PC-3 (cell line): ENCODE measurements around the gene SERPINB5. TPM values are rescaled to one million over a fixed set of nuclear protein-coding genes. Genes with fewer than 3 reads are reported as not detected.

Experiments
- ATAC-seq: fragments of 200-7000 bp; cut with Tn5 transposase; 2 replicates; pipeline ENCODE4 v1.9.1; 2020; ENCODE audit warnings: mild to moderate bottlenecking, moderate library complexity
- BruUV-seq: library from RNA; stranded (reverse); fragments of 400-500 nt; replicated peaks from 2 replicates; lab custom pipeline; 2021; lab: Mats Ljungman, UMichigan
- CTCF ChIA-PET: fragments of 300-600 bp; sonication (Branson Sonifier 250); formaldehyde crosslinking; loops from one replicate; lab custom pipeline; 2022; ENCODE audit warnings: antibody characterized with exemption; lab: Charles Lee
- POLR2A ChIA-PET: fragments of 300-600 bp; sonication (Branson Sonifier 250); formaldehyde crosslinking; loops from one replicate; lab custom pipeline; 2022; ENCODE audit warnings: antibody characterized with exemption; ENCODE audit not compliant: unreplicated experiment; lab: Charles Lee
- DNase-seq: peaks from one replicate; pipeline ENCODE4 v3.0.0-alpha.2; 2015
- H2AFZ ChIP-seq: fragments of 300-600 bp; sonication (generic); 2 replicates; pipeline ENCODE4 v1.6.0; 2016; ENCODE audit warnings: antibody characterized with exemption, low read length
- H3F3A ChIP-seq: fragments of 300-600 bp; sonication (generic); one replicate; pipeline ENCODE4 v1.6.0; 2017; ENCODE audit warnings: antibody characterized with exemption, low read length, control low read depth, mild to moderate bottlenecking; ENCODE audit not compliant: unreplicated experiment
- H3K27ac ChIP-seq: fragments of 300-600 bp; sonication (generic); 2 replicates; pipeline ENCODE4 v1.5.1; 2016; ENCODE audit warnings: mild to moderate bottlenecking, low read length
- H3K27me3 ChIP-seq: fragments of 300-600 bp; sonication (generic); 2 replicates; pipeline ENCODE4 v1.6.1; 2016; ENCODE audit warnings: low read length, mixed read lengths
- H3K36me3 ChIP-seq: fragments of 300-600 bp; sonication (generic); 2 replicates; pipeline ENCODE4 v1.6.1; 2016; ENCODE audit warnings: low read depth, mixed run types, low read length, mixed read lengths
- H3K4me1 ChIP-seq: fragments of 300-600 bp; sonication (generic); 2 replicates; pipeline ENCODE4 v1.5.1; 2016; ENCODE audit warnings: low read length; ENCODE audit not compliant: insufficient read depth
- H3K4me2 ChIP-seq: fragments of 300-600 bp; sonication (generic); 2 replicates; pipeline ENCODE4 v1.6.0; 2016; ENCODE audit warnings: low read length
- H3K4me3 ChIP-seq: fragments of 300-600 bp; sonication (generic); 2 replicates; pipeline ENCODE4 v1.5.1; 2016; ENCODE audit warnings: mild to moderate bottlenecking, low read length, mixed read lengths
- H3K79me2 ChIP-seq: fragments of 300-600 bp; sonication (generic); 2 replicates; pipeline ENCODE4 v1.6.1; 2017; ENCODE audit warnings: low read length, mixed read lengths
- H3K9ac ChIP-seq: fragments of 300-600 bp; sonication (generic); 2 replicates; pipeline ENCODE4 v1.6.0; 2016; ENCODE audit warnings: mild to moderate bottlenecking, low read length
- H3K9me2 ChIP-seq: fragments of 300-600 bp; sonication (generic); replicated peaks from 2 replicates; pipeline ENCODE4 v1.6.1; 2016; ENCODE audit warnings: mixed run types, low read length, mixed read lengths
- H3K9me3 ChIP-seq: fragments of 300-600 bp; sonication (generic); 2 replicates; pipeline ENCODE4 v1.6.1; 2016; ENCODE audit warnings: low read length, mixed read lengths
- H4K20me1 ChIP-seq: fragments of 300-600 bp; sonication (generic); 2 replicates; pipeline ENCODE4 v1.6.1; 2016; ENCODE audit warnings: low read length, mixed read lengths
- CTCF ChIP-seq: fragments of 300-600 bp; sonication (generic); conservative IDR thresholded peaks from 2 replicates; pipeline ENCODE4 v1.5.1; 2017; ENCODE audit warnings: antibody characterized with exemption, low read depth, mild to moderate bottlenecking, low read length
- EZH2 ChIP-seq: fragments of 300-600 bp; sonication (generic); IDR thresholded peaks from one replicate; pipeline ENCODE4 v1.6.1; 2017; ENCODE audit warnings: antibody characterized with exemption, mild to moderate bottlenecking, low read length; ENCODE audit not compliant: unreplicated experiment
- EZH2phosphoT487 ChIP-seq: fragments of 300-600 bp; sonication (generic); IDR thresholded peaks from 2 replicates; pipeline ENCODE4 v1.6.1; 2018; ENCODE audit warnings: mild to moderate bottlenecking, antibody characterized with exemption, low read length, borderline replicate concordance
- intact Hi-C: fragments of 100-400 bp; cut with micrococcal nuclease; formaldehyde crosslinking; loops from 2 replicates; pipeline ENCODE4 v1.9.0; 2023
- total RNA-seq: library from RNA; depleted of rRNA; stranded (reverse); fragments of >200 nt; gene quantifications from 2 replicates; pipeline ENCODE4 v1.2.3, GENCODE V29; 2014

Gene SERPINB5
- total RNA-seq, 1 experiment from 2014 or later = 104 TPM

- no peak overlapping the region for H2AFZ ChIP-seq
- H3K4me3 ChIP-seq = no peak overlapping the region
- DNase-seq = no peak
- H3K36me3 ChIP-seq = peaks cover 6% of the 10 kb centered on the region; the same call in 1 of the 2 replicates
- H3K9me2 ChIP-seq = no peaks in the 10 kb centered on the region
- BruUV-seq = no TSS peak
- TF ChIP-seq EZH2 = no peak
- no peak for TF ChIP-seq EZH2phosphoT487
- TF ChIP-seq CTCF = no peak
- no peaks in the 10 kb centered on the region for H3K9me3 ChIP-seq
- ChIA-PET POLR2A (interaction anchor here (0.6 kb wide), 1 partner anchor 12 kb away, joined by 3 read pairs; no protein-coding TSS in a partner anchor), CTCF (interaction anchor here (0.8 kb wide), 1 partner anchor 36 kb away, joined by 3 read pairs; no protein-coding TSS in a partner anchor)
- H3K9ac ChIP-seq = no peak overlapping the region
- no peaks in the 10 kb centered on the region for H3K79me2 ChIP-seq
- H3K27ac ChIP-seq = no peak overlapping the region
- no peak overlapping the region for H3K4me2 ChIP-seq
- H4K20me1 ChIP-seq = no peaks in the 10 kb centered on the region
- no peaks in the 10 kb centered on the region for H3K4me1 ChIP-seq
- no peaks in the 10 kb centered on the region for H3K27me3 ChIP-seq
- no peak for ATAC-seq
- no peaks in the 10 kb centered on the region for H3F3A ChIP-seq
- intact Hi-C loops = loop anchor here (5.0 kb wide), 2 partner anchors 141 to 491 kb away; partner anchors contain the start of gene KDSR
Measured at GRCh38 chr18:63508596-63508995, 31.8 kb downstream of the SERPINB5 start.

- Histone ChIP-seq H3K4me1 (no peaks in the 10 kb centered on the region), H3K27ac (no peak overlapping the region), H3K9me2 (no peaks in the 10 kb centered on the region), H3F3A (no peaks in the 10 kb centered on the region), H3K9me3 (no peaks in the 10 kb centered on the region), H4K20me1 (no peaks in the 10 kb centered on the region), H3K4me2 (no peak overlapping the region; the same call in 1 of the 2 replicates), H3K79me2 (no peaks in the 10 kb centered on the region), H3K27me3 (no peaks in the 10 kb centered on the region), H3K36me3 (no peaks in the 10 kb centered on the region), H3K4me3 (no peak overlapping the region), H3K9ac (no peak overlapping the region), H2AFZ (no peak overlapping the region)
- no TSS peak for BruUV-seq
- CTCF ChIA-PET = interaction anchor here (0.6 to 2.0 kb wide), 9 partner anchors 13 to 480 kb away, joined by 3 to 35 read pairs (median 4); no protein-coding TSS in a partner anchor
- intact Hi-C loops = loop anchor here (1.0 kb wide), 1 partner anchor 337 kb away; no protein-coding TSS in a partner anchor
- DNase-seq = peak; percentile 87
- POLR2A ChIA-PET = interaction anchor here (0.6 kb wide), 2 partner anchors 39 to 84 kb away, joined by 3 read pairs; no protein-coding TSS in a partner anchor
- TF ChIP-seq CTCF = peak; percentile 85
- TF ChIP-seq EZH2 = no peak
- peak; percentile 87 for ATAC-seq
Measured at GRCh38 chr18:63511285-63511684, 34.5 kb downstream of the SERPINB5 start.

- intact Hi-C loops = no loop called here
- Histone ChIP-seq H4K20me1 (no peaks in the 10 kb centered on the region), H3K79me2 (no peaks in the 10 kb centered on the region), H3F3A (no peaks in the 10 kb centered on the region), H3K9me2 (no peaks in the 10 kb centered on the region), H3K27me3 (no peaks in the 10 kb centered on the region), H3K4me2 (no peak overlapping the region), H3K27ac (no peak overlapping the region), H2AFZ (no peak overlapping the region), H3K36me3 (no peaks in the 10 kb centered on the region), H3K4me1 (peaks cover 3% of the 10 kb centered on the region; the same call in 1 of the 2 replicates), H3K9me3 (no peaks in the 10 kb centered on the region), H3K4me3 (no peak overlapping the region), H3K9ac (no peak overlapping the region)
- BruUV-seq = no TSS peak
- POLR2A ChIA-PET = interaction anchor here (0.5 kb wide), 1 partner anchor 166 kb away, joined by 4 read pairs; no protein-coding TSS in a partner anchor
- TF ChIP-seq CTCF (no peak), EZH2 (no peak), EZH2phosphoT487 (no peak)
- ATAC-seq = no peak
- no peak for DNase-seq
- CTCF ChIA-PET = no interaction called here
Measured at GRCh38 chr18:63514326-63514725, 37.6 kb downstream of the SERPINB5 start.
